HepG2 (cell line): Measurements from ENCODE around the gene STN1. TPM values are rescaled to one million over a fixed set of nuclear protein-coding genes. Genes with fewer than 3 reads are reported as not detected.
A peak's percentile ranks its signal among the peaks of the same experiment; 100 is the strongest.

ENCODE experiments used
- ATAC-seq: fragments of 200-7000 bp; cut with Tn5 transposase; 3 replicates; pipeline ENCODE4 v1.9.1; 2020; ENCODE audit warnings: mild to moderate bottlenecking, moderate library complexity
- BruUV-seq: library from RNA; stranded (reverse); fragments of 400-500 nt; replicated peaks from 2 replicates; lab custom pipeline; 2021; lab: Mats Ljungman, UMichigan
- CTCF ChIA-PET: fragments of 300-600 bp; formaldehyde crosslinking; extraction: SDS; loops from one replicate; lab custom pipeline; 2021; ENCODE audit warnings: low total read pairs, inconsistent platforms, low intra/inter-chr PET ratio; lab: Yijun Ruan, JAX
- POLR2A ChIA-PET: fragments of 350-600 bp; sonication (Branson Sonifier 250); formaldehyde crosslinking; loops from one replicate; lab custom pipeline; 2020; ENCODE audit warnings: antibody characterized with exemption, inconsistent platforms; lab: Yijun Ruan, JAX
- DNase-seq: peaks from one replicate; pipeline ENCODE4 v3.0.0-alpha.2; 2015; ENCODE audit warnings: low spot score
- FAIRE-seq: peaks from 3 replicates; lab custom pipeline; 2011; peaks lifted over from hg19 to GRCh38; lab: Jason Lieb, UNC
- H2AFZ ChIP-seq: one replicate; pipeline ENCODE4 v1.6.1; 2011; ENCODE audit warnings: low read length, inconsistent platforms
- H3K27ac ChIP-seq: fragments of 300-600 bp; 3 replicates; pipeline ENCODE4 v1.8.0; 2011; ENCODE audit warnings: mixed run types, mild to moderate bottlenecking, mixed read lengths, low read length, inconsistent platforms; ENCODE audit not compliant: insufficient read depth; ENCODE audit errors: extremely low read length
- H3K27me3 ChIP-seq, 2 experiments: fragments of 200-600 bp in 1 of 2; 2 replicates in 1 of 2; 3 replicates in 1 of 2; pipeline versions ENCODE4 v1.6.0 to v1.8.0; 2011; ENCODE audit warnings: low read length in 2 of 2, mild to moderate bottlenecking in 2 of 2, moderate library complexity in 2 of 2, inconsistent platforms in 1 of 2; ENCODE audit not compliant: insufficient read depth in 2 of 2, control insufficient read depth in 1 of 2
- H3K36me3 ChIP-seq, 2 experiments: fragments of 200-600 bp in 1 of 2; replicated peaks in 1 of 2; 2 replicates in 1 of 2; 3 replicates in 1 of 2; pipeline versions ENCODE4 v1.5.1 to v1.8.0; 2011; ENCODE audit warnings: low read length in 2 of 2, inconsistent platforms in 1 of 2; ENCODE audit not compliant: insufficient read depth in 2 of 2, control insufficient read depth in 1 of 2
- H3K4me1 ChIP-seq: 2 replicates; pipeline ENCODE4 v1.5.1; 2012; ENCODE audit warnings: low read length, inconsistent platforms; ENCODE audit not compliant: insufficient read depth
- H3K4me2 ChIP-seq: 2 replicates; pipeline ENCODE4 v1.6.0; 2011; ENCODE audit warnings: low read depth, low read length, inconsistent platforms
- H3K4me3 ChIP-seq, 3 experiments: fragments of 200-600 bp in 1 of 3; sonication (generic), shearing (Covaris generic) in 1 of 3; replicated peaks in 1 of 3; 2 replicates each; pipeline ENCODE4 v1.5.1; 2011 to 2016; ENCODE audit warnings: low read length in 3 of 3, inconsistent platforms in 2 of 3, low read depth in 2 of 3, mild to moderate bottlenecking in 2 of 3, control low read depth in 1 of 3, mixed read lengths in 1 of 3; ENCODE audit not compliant: insufficient read depth in 1 of 3
- H3K79me2 ChIP-seq: one replicate; pipeline ENCODE4 v1.6.1; 2011; ENCODE audit warnings: low read length, inconsistent platforms; ENCODE audit not compliant: insufficient read depth
- H3K9ac ChIP-seq: 2 replicates; pipeline ENCODE4 v1.6.0; 2011; ENCODE audit warnings: mild to moderate bottlenecking, low read depth, low read length, inconsistent platforms; ENCODE audit not compliant: insufficient read depth
- H3K9me3 ChIP-seq: 2 replicates; pipeline ENCODE4 v1.5.1; 2012; ENCODE audit warnings: mild to moderate bottlenecking, low read length
- H4K20me1 ChIP-seq: 2 replicates; pipeline ENCODE4 v1.6.0; 2011; ENCODE audit warnings: inconsistent platforms, mild to moderate bottlenecking, low read length, moderate library complexity; ENCODE audit not compliant: insufficient read depth
- AGO2 ChIP-seq: fragments of 200-400 bp; formaldehyde crosslinking; optimal IDR thresholded peaks from 2 replicates; pipeline ENCODE3; 2017; ENCODE audit warnings: mild to moderate bottlenecking, low read depth, low read length, moderate library complexity
- CENPT ChIP-seq: sonication (generic); formaldehyde crosslinking; IDR thresholded peaks from 2 replicates; pipeline ENCODE4 v1.8.0; 2022; ENCODE audit warnings: low read depth, mild to moderate bottlenecking, moderate library complexity, missing genetic modification reagents
- DNMT3B ChIP-seq: conservative IDR thresholded peaks from 2 replicates; pipeline ENCODE4 v1.6.1; 2016; ENCODE audit warnings: missing biosample characterization, control low read depth
- ETV5 ChIP-seq: IDR thresholded peaks from 2 replicates; pipeline ENCODE4 v1.6.1; 2018; ENCODE audit warnings: missing biosample characterization, missing genetic modification reagents, inconsistent platforms, borderline replicate concordance
- GABPA ChIP-seq, 2 experiments: IDR thresholded peaks; 2 replicates each; pipeline ENCODE4 v1.6.1; 2011 to 2016; ENCODE audit warnings: low read depth in 2 of 2, low read length in 1 of 2, missing biosample characterization in 1 of 2, missing genetic modification characterization in 1 of 2
- GATA4 ChIP-seq: sonication (generic); IDR thresholded peaks from 2 replicates; pipeline ENCODE4 v1.6.1; 2016; ENCODE audit warnings: antibody characterized with exemption, low read depth, borderline replicate concordance
- HNRNPL ChIP-seq: fragments of 200-400 bp; formaldehyde crosslinking; IDR thresholded peaks from 2 replicates; pipeline ENCODE4 v1.6.1; 2017; ENCODE audit warnings: mild to moderate bottlenecking, low read depth, low read length
- PCBP2 ChIP-seq: fragments of 200-400 bp; formaldehyde crosslinking; optimal IDR thresholded peaks from 2 replicates; pipeline ENCODE3; 2018; ENCODE audit warnings: low read length, low read depth; ENCODE audit not compliant: poor library complexity, severe bottlenecking
- PHB2 ChIP-seq: fragments of 450-650 bp; IDR thresholded peaks from 2 replicates; pipeline ENCODE4 v1.6.1; 2018; ENCODE audit not compliant: partially characterized antibody
- SAP130 ChIP-seq: IDR thresholded peaks from 2 replicates; pipeline ENCODE4 v1.6.1; 2016; ENCODE audit warnings: low read depth
- SIX4 ChIP-seq: sonication (generic); formaldehyde crosslinking; IDR thresholded peaks from 2 replicates; pipeline ENCODE4 v1.4.0; 2020; ENCODE audit warnings: missing genetic modification reagents
- SMAD3 ChIP-seq: sonication (generic); formaldehyde crosslinking; IDR thresholded peaks from 2 replicates; pipeline ENCODE4 v1.4.0; 2020; ENCODE audit warnings: missing genetic modification reagents
- ZBTB38 ChIP-seq: sonication (generic); formaldehyde crosslinking; IDR thresholded peaks from 2 replicates; pipeline ENCODE4 v1.5.1; 2020; ENCODE audit warnings: mild to moderate bottlenecking, missing genetic modification reagents
- ZKSCAN1 ChIP-seq: fragments of 150-350 bp; IDR thresholded peaks from 2 replicates; pipeline ENCODE4 v1.6.1; 2014; ENCODE audit warnings: low read length
- ZNF232 ChIP-seq: sonication (generic); formaldehyde crosslinking; IDR thresholded peaks from 2 replicates; pipeline ENCODE4 v1.4.0; 2020; ENCODE audit warnings: missing genetic modification reagents, borderline replicate concordance
- ZNF530 ChIP-seq: sonication (generic); formaldehyde crosslinking; IDR thresholded peaks from 2 replicates; pipeline ENCODE4 v1.5.0; 2020; ENCODE audit warnings: low read depth, mild to moderate bottlenecking, missing genetic modification reagents
- ZNF737 ChIP-seq: sonication (generic); formaldehyde crosslinking; IDR thresholded peaks from 2 replicates; pipeline ENCODE4 v1.5.0; 2020; ENCODE audit warnings: missing genetic modification reagents, mild to moderate bottlenecking, borderline replicate concordance
- ZNF780A ChIP-seq: sonication (generic); formaldehyde crosslinking; IDR thresholded peaks from 2 replicates; pipeline ENCODE4 v1.8.0; 2022; ENCODE audit warnings: mild to moderate bottlenecking, missing genetic modification reagents, moderate library complexity
- WGBS: methylation state at CpG from one replicate; pipeline ENCODE4 v1.1.6; 2017; ENCODE audit warnings: low lambda C conversion rate; 5-methylcytosine and 5-hydroxymethylcytosine counted together
- in situ Hi-C: cut with HindIII; loops from 2 replicates; pipeline ENCODE4 v1.10.0; 2017; ENCODE audit warnings: low pct_unique_long_range_greater_than_20kb; ENCODE audit not compliant: extremely low pct_ligation_motif_present
- intact Hi-C: fragments of 100-400 bp; cut with micrococcal nuclease; formaldehyde crosslinking; loops from one replicate; pipeline ENCODE4 v1.10.0; 2022; ENCODE audit not compliant: unreplicated experiment
- polyA plus RNA-seq, 8 experiments: library from polyadenylated mRNA; depleted of rRNA in 3 of 8; stranded (reverse) in 7 of 8; unstranded in 1 of 8; fragments of >200 nt; fragmentation: Illumina TruSeq in 4 of 8; extraction: Trizol in 4 of 8; gene quantifications; 2 replicates each; pipeline versions ENCODE4 v1.2.1 to v1.2.3, GENCODE V29; 2011 to 2016; ENCODE audit warnings: low read depth in 4 of 8, missing spikeins in 1 of 8, mixed read lengths in 1 of 8; ENCODE audit not compliant: insufficient read depth in 1 of 8
- total RNA-seq, 5 experiments: library from RNA; depleted of rRNA; stranded (reverse); fragments of >200 nt; fragmentation: Illumina TruSeq; extraction: Trizol; gene quantifications; 2 replicates each; pipeline ENCODE4 v1.2.3, GENCODE V29; 2016; ENCODE audit warnings: low read depth in 1 of 5
- TF ChIP-seq, protein P1 (sequence below): sonication (generic); formaldehyde crosslinking; IDR thresholded peaks from 2 replicates; pipeline ENCODE4 v1.4.0; 2020; ENCODE audit warnings: missing genetic modification reagents, borderline replicate concordance
- TF ChIP-seq, protein P2 (sequence below): sonication (generic); formaldehyde crosslinking; IDR thresholded peaks from 2 replicates; pipeline ENCODE4 v1.4.0; 2020; ENCODE audit warnings: missing genetic modification reagents

STN1 gene
- total and polyA plus RNA-seq, 2 of the 13 experiments (the other 11 are each of a cell fraction or from before 2014, with no cell fraction given) = 17.6 to 22.7 TPM

DNA sequence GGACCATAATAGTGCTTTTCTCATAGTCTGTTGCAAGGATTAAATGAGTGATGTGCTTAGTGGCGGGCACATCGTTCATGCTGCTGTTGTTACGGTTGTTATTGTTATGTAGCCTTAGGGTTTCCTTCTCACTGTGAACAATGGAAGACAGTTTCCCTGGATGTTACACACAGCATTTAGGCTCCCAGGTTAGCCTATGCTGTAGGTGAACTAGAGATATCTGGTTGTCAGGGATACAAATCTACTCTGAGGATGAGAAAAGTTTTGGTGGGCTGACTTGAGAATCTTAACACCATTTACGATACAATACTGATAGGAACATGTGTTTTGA is 77.3 kb downstream of the STN1 start (continued):
- TF ChIP-seq ETV5 (CRISPR knock-in tag) = no peak
- TF ChIP-seq ZKSCAN1 = no peak
- no peak for TF ChIP-seq DNMT3B (CRISPR knock-in tag)

DNA sequence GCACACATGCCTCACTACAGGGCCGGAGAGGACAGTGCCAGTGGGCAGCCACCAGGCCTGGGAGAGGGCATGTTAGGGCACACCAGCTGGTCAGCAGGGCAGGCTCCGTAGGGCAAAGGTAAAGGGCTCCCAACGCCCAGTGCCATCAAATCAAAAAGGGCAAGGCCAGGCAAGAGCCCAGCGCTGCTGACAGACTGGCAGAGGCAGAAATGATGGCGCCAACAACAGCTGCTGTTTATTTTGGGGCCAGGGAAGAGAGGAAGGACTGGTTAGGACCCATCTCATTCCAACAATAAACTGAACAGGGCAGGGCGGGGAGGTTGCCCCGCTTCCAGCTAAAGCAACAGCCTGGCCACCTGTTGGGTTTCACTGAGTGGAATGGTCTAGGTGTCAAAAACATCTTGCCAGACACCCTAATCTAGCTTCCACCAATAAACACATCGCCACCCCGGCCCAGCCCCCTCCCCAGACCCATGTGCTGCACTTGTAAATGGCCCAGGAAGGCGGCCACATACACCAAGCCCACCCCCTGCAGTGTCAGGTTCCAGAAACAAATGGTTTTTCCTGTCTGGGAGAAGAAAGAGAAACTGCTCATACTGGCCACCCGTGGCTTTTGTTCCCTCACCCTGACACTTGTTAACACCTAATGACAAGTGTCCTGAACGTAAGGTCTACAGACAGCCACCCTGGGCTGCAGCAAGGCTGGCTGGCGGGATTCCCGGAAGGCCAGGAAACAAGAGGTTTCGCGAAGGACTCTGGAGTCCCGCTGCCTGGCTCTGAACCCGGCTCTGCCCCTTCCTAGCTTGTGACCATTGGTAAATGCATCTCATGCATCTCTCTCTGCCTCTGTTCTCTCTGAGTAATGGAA is 77.9 kb downstream of the STN1 start:
- FAIRE-seq (no peak), DNase-seq (no peak), ATAC-seq (no peak)
- peaks cover 0 to 7% of the 10 kb centered on the region in 2 experiments; a peak in 2 of 5 replicates for H3K36me3 ChIP-seq
- no peak overlapping the region for H3K9ac ChIP-seq
- no TSS peak for BruUV-seq
- H3K79me2 ChIP-seq = peaks cover 92% of the 10 kb centered on the region
- in situ Hi-C loops = no loop called here
- no peaks in the 10 kb centered on the region for H3K9me3 ChIP-seq
- ChIA-PET CTCF (no interaction called here), POLR2A (interaction anchor here (0.9 to 1.1 kb wide), 2 partner anchors 13 to 14 kb away, joined by 3 read pairs; no protein-coding TSS in a partner anchor)
- no peak overlapping the region for H2AFZ ChIP-seq
- no peak overlapping the region for H3K4me3 ChIP-seq
- WGBS = 89% methylated on average over 12 of the region's 18 CpGs
- no peak overlapping the region for H3K4me2 ChIP-seq
- no peak overlapping the region for H3K27ac ChIP-seq
- no peaks in the 10 kb centered on the region for H3K27me3 ChIP-seq
- H3K4me1 ChIP-seq = peaks cover 96% of the 10 kb centered on the region
- intact Hi-C loops = no loop called here
- H4K20me1 ChIP-seq = peaks cover 43% of the 10 kb centered on the region
- TF ChIP-seq ZBTB38 (CRISPR knock-in tag) = 0 out of 2 replicates have a peak, but pooled peaks have one; percentile 34
- no peak for TF ChIP-seq PCBP2
- TF ChIP-seq, protein P1, sequence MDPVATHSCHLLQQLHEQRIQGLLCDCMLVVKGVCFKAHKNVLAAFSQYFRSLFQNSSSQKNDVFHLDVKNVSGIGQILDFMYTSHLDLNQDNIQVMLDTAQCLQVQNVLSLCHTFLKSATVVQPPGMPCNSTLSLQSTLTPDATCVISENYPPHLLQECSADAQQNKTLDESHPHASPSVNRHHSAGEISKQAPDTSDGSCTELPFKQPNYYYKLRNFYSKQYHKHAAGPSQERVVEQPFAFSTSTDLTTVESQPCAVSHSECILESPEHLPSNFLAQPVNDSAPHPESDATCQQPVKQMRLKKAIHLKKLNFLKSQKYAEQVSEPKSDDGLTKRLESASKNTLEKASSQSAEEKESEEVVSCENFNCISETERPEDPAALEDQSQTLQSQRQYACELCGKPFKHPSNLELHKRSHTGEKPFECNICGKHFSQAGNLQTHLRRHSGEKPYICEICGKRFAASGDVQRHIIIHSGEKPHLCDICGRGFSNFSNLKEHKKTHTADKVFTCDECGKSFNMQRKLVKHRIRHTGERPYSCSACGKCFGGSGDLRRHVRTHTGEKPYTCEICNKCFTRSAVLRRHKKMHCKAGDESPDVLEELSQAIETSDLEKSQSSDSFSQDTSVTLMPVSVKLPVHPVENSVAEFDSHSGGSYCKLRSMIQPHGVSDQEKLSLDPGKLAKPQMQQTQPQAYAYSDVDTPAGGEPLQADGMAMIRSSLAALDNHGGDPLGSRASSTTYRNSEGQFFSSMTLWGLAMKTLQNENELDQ (CRISPR knock-in tag) = no peak
- TF ChIP-seq SAP130 = no peak
- no peak for TF ChIP-seq CENPT (CRISPR knock-in tag)
- no peak for TF ChIP-seq SIX4
- no peak for TF ChIP-seq GABPA (IDR thresholded peaks at IDR 0.05; ENCODE audit: low read depth, low read length)
- TF ChIP-seq GABPA (CRISPR knock-in tag; IDR thresholded peaks at IDR 0.05; ENCODE audit: low read depth) = no peak
- TF ChIP-seq GATA4 = no peak
- TF ChIP-seq, protein P2, sequence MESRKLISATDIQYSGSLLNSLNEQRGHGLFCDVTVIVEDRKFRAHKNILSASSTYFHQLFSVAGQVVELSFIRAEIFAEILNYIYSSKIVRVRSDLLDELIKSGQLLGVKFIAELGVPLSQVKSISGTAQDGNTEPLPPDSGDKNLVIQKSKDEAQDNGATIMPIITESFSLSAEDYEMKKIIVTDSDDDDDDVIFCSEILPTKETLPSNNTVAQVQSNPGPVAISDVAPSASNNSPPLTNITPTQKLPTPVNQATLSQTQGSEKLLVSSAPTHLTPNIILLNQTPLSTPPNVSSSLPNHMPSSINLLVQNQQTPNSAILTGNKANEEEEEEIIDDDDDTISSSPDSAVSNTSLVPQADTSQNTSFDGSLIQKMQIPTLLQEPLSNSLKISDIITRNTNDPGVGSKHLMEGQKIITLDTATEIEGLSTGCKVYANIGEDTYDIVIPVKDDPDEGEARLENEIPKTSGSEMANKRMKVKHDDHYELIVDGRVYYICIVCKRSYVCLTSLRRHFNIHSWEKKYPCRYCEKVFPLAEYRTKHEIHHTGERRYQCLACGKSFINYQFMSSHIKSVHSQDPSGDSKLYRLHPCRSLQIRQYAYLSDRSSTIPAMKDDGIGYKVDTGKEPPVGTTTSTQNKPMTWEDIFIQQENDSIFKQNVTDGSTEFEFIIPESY (CRISPR knock-in tag) = peak; percentile 77
- no peak for TF ChIP-seq ZNF780A (CRISPR knock-in tag)
- TF ChIP-seq HNRNPL = peak; percentile 85
- no peak for TF ChIP-seq ZNF232 (CRISPR knock-in tag)
- TF ChIP-seq PHB2 = no peak
- TF ChIP-seq ZNF530 (CRISPR knock-in tag) = no peak
- no peak for TF ChIP-seq ZNF737 (CRISPR knock-in tag)
- TF ChIP-seq SMAD3 (CRISPR knock-in tag) = no peak
- peak; percentile 13 for TF ChIP-seq AGO2
